HG03439 (cell line): ENCODE results near the gene HSD17B10.
"Not testable (repeated sequence)": the region's sequence is repeated elsewhere in the genome, so short reads cannot be mapped to it uniquely, and the experiment has no call there.

Experiments used
- ATAC-seq: cut with Tn5 transposase; IDR thresholded peaks from one replicate; pipeline ENCODE4 v1.9.1; 2021; ENCODE audit warnings: mild to moderate bottlenecking, moderate library complexity; ENCODE audit not compliant: unreplicated experiment

The HSD17B10 gene

DNA sequence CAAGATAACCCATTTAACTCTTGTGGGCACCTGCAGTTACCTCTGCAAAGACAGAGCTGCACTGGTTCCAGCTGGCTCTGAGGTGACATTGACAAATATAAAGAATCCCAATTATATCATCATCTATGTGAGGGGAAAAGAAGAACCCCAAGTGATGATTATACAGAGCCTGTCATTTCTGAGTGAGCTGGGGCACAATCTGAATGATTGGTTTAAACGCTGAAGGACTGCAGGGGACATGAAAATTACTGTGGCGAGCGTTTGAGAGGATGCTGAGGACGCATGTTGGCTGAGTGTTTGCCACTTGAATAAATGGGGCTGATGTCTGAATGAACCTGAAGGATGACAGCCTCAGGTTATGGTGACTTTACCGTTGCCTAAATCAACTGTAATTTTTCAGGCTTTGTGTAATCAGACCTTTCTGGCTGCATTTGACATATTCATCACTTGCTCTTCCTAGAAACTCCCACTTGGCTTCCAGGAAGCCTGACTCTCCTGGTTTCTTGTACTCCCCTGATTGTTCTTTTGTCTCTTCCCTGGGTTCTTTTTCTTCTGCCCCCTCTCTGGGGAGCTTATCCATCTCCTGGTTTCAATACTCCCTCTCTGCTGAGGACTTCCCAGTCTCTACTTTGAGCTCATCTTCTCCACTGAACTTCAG is 4.1 kb upstream of the HSD17B10 start:
- ATAC-seq, result no peak

GRCh38 chrX:53437206-53437605 is 3.0 kb upstream of the HSD17B10 start:
- ATAC-seq, result no peak

DNA sequence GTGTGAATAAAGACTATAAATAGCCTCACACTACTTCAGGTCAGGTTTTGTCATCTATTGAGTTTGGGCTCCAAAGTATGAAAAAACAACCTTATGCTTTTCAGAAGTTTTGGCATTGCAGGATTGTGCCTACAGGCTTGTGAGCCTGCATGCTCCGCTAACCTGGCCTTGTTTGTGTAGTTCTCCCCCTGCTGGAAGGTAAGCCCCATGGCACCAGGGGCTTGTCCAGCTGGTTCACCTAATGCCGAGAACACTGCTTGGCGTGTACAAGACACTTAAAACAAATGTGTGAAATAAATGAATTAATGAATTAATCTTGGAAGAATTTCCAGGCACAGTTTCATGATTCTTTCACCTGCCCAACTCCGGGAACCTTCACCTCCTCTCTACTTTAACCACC is 1.8 kb upstream of the HSD17B10 start:
- ATAC-seq, result peak; percentile 66

GRCh38 chrX:53430231-53430630 is 3.9 kb downstream of the HSD17B10 start:
- no peak for ATAC-seq

- ATAC-seq, result no peak
Observed at GRCh38 chrX:53429755-53430154, 4.4 kb downstream of the HSD17B10 start.

- no peak for ATAC-seq
Observed at GRCh38 chrX:53422861-53423306, 11.3 kb downstream of the HSD17B10 start, which contains the start of gene RIBC1. Gene RIBC1, plus strand, starts transcription at chrX:53422873. Its CDS starts 3,404 bp downstream, at chrX:53426277.

DNA sequence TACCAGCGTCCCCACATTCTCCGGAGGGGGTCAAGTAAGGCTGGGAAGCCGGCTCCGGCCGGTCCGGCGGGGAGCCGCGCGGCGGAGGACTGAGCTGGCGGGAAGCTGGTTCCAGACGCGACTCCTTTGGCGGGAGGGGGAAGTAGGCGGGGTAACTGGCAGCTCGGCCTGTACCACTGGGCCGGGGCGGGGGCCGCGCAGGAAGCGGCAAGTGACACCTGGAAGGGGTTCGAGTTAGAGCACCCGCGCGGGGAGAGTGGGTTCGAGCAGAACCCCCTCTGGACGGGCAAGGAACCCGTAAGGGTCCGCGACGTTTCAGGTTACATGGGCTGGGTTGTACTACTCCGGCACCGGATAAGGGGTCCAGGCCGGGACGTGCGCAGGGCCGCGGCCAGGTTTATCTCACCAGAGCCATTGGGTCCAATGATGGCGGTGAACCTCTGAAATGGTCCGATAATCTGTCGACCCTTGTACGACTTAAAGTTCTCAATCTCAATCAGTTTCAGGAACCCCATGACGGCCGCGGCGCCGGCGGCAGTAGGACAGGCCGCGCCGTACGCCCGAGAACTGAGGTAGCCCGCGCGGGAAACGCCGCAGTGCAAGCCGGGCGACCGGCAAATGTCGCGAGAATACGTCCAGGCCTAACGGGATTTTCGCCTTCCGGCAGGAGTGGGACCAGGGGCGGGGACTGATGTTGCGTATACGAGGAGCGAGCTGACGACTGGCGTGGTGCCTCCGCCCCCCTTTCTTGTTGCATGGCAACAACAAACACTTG is 11.9 kb downstream of the HSD17B10 start, which contains the start of gene SMC1A:
Gene SMC1A (minus strand): TSS at position 569 of the 775 bp plus-strand sequence. CDS start 54 bp downstream, at position 515.
- ATAC-seq, result peak; percentile 95

- peak; percentile 8 for ATAC-seq
Observed at GRCh38 chrX:53421772-53422085, 12.4 kb downstream of the HSD17B10 start.

GRCh38 chrX:53421125-53421524 is 13.0 kb downstream of the HSD17B10 start:
- no peak for ATAC-seq

DNA sequence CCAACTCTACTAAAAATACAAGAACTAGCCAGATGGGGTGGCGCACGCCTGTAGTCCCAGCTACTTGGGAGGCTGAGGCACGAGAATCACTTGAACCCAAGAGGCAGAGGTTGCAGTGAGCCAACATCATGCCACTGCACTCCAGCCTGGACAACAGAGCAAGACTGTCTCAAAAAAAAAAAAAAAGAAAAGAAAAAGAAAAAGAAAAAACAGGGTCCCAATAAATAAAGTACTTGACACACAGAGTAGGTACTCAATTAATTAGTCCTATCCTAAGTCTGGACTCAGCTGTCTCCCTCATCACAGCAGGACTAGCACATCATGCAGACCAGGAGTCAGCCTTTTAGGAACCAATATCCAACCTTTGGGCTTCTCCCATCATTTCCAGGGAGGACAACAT is 13.8 kb downstream of the HSD17B10 start:
- not testable (repeated sequence) for ATAC-seq

DNA sequence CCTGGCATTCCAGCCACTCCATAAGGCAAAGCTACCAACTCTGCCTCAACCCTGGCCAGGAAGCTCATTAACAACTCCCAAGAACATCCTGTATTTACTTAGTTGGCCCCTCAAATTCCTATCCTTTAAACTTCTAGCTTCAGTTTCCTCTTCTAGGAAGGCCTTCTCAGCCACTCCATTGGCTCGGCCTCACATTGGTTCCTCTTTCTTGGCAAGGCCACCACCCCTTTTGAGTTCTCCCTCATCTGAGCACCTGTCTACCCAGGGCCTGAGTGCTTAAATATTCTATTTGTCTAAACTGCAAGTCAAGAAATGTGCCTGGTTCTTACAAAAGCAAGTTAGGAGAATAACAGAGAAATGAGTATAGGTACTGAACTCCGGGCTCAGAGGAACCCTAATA is 21.7 kb downstream of the HSD17B10 start:
- no peak for ATAC-seq

DNA sequence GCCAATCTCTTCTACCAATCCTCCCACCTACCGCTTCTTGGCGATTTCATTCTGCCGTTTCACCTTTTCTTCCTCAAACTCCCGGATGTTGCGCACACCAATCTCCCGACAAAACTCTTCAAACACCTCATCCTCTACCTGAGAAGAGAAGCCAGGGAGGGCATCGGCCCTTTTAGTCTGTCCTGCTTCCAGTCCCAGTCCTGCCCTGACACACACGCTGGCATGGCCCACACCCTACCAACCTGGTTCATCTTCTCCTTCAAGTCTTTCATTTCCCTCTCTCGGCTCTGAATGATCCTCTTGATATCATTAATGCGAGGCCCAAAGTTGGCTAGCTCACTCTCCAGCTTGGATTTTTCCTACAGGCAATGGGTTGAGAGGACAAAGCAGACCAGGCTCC is 30.6 kb downstream of the HSD17B10 start:
- no peak for ATAC-seq

GRCh38 chrX:53398216-53398615 is 36.0 kb downstream of the HSD17B10 start:
- no peak for ATAC-seq

GRCh38 chrX:53395605-53396298 is 38.4 kb downstream of the HSD17B10 start:
- no peak for ATAC-seq

DNA sequence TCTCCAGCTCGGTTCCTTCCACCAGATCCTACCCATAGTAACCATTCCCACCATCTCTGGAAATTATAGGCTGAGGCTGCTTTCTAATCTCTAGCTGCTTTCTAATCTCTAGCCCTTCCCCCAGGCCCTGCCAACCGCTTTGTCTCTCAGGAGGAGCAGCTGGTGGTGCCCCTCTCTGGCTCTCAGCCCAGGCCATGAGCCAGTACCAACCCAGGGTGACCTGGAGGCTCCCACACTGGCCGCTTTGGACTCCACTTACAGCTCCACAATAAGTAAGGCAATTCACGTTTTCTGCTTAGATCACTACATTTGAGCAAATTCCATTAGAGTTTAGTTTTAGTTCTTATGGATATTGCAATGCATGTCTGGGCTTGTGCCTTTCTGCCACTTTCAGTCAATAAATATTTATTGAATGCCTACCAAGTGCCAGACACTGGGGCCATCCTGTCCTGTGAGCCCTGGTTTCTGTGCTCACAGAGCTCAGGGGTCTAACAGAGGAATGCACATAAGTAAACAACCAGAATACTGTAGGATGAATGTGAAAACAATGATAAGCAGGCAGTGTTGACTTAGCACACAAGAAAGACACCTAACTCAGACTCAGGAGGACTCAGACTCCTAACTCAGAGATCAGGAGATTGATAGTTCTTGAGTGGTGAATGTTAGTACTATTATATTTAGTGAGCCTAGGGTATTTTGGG is 50.6 kb downstream of the HSD17B10 start:
- ATAC-seq, result no peak
